Endothelial cell of umbilical vein (primary cell): ENCODE data around the gene COX8C.

Experiments
- FOS ChIP-seq: IDR thresholded peaks from 2 replicates; pipeline ENCODE4 v1.6.1; 2011; ENCODE audit warnings: mild to moderate bottlenecking, low read length, moderate library complexity, borderline replicate concordance; ENCODE audit not compliant: insufficient read depth
- MAX ChIP-seq: IDR thresholded peaks from 2 replicates; pipeline ENCODE4 v1.6.1; 2011; ENCODE audit not compliant: insufficient read depth, insufficient read length
- MYC ChIP-seq: IDR thresholded peaks from one replicate; pipeline ENCODE4 v1.6.1; 2011; ENCODE audit warnings: mild to moderate bottlenecking, low read depth, low read length
- POLR2A ChIP-seq: IDR thresholded peaks from 2 replicates; pipeline ENCODE4 v1.6.1; 2012; ENCODE audit warnings: low read depth, mild to moderate bottlenecking, control low read depth, low read length
- POLR2AphosphoS5 ChIP-seq: IDR thresholded peaks from 2 replicates; pipeline ENCODE4 v1.6.1; 2012; ENCODE audit warnings: low read depth, mild to moderate bottlenecking, control low read depth, low read length, moderate library complexity; ENCODE audit not compliant: insufficient read depth
- TF ChIP-seq, protein P1 (sequence below), 2 donors: IDR thresholded peaks; 1 replicate in 1 of 2; 2 replicates in 1 of 2; pipeline ENCODE4 v1.5.1; 2011; ENCODE audit warnings: low read length in 2 of 2, mild to moderate bottlenecking in 2 of 2, moderate library complexity in 2 of 2, control low read depth in 1 of 2, inconsistent platforms in 1 of 2, low read depth in 1 of 2; ENCODE audit not compliant: insufficient read depth in 1 of 2; ENCODE audit errors: extremely low read depth in 1 of 2

DNA sequence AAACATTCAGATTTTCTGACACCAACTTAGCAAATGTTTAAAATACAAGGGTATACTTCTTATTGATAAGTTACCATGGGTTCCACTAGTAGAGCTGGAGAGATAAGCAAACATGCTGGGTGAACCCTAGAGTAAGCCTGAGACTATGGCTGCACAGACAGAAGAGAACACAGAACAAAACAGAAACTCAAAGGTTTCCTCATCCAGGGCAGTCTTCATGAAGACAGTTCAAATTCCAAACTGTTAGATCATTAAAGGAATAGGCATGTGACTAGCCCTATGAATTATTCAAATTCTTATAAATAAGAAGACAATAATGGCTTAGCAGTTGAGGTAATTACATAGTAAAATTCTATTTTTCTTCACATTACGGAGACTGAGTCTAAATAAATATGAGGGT lies 42.2 kb upstream of the COX8C start:
- TF ChIP-seq POLR2AphosphoS5, result no peak
- TF ChIP-seq, protein P1, sequence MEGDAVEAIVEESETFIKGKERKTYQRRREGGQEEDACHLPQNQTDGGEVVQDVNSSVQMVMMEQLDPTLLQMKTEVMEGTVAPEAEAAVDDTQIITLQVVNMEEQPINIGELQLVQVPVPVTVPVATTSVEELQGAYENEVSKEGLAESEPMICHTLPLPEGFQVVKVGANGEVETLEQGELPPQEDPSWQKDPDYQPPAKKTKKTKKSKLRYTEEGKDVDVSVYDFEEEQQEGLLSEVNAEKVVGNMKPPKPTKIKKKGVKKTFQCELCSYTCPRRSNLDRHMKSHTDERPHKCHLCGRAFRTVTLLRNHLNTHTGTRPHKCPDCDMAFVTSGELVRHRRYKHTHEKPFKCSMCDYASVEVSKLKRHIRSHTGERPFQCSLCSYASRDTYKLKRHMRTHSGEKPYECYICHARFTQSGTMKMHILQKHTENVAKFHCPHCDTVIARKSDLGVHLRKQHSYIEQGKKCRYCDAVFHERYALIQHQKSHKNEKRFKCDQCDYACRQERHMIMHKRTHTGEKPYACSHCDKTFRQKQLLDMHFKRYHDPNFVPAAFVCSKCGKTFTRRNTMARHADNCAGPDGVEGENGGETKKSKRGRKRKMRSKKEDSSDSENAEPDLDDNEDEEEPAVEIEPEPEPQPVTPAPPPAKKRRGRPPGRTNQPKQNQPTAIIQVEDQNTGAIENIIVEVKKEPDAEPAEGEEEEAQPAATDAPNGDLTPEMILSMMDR (IDR thresholded peaks at IDR 0.05; ENCODE audit: extremely low read depth in 1 of 2, insufficient read depth in 1 of 2, low read depth in 1 of 2, low read length in 2 of 2), result no peak
- no peak for TF ChIP-seq POLR2A
- no peak for TF ChIP-seq FOS
- no peak for TF ChIP-seq MAX
- no peak for TF ChIP-seq MYC
